ENCODE results near the gene CACNA1I.

DNA sequence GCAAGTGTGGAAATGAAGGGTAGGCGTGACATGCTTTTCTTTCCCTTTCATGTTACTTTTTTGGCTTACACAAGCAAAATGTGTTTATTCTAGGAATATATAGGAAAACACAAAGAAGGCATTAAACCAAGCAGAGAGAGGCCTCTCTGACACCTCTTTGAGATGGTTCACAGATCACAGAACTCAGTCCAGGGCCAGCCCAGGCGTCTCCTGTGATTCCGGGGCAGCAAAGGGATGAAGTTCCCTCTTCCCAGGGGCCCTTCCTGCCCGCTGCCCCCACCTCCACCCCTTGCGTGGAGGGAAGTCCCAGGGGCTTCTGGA, 78.0 kb downstream of the CACNA1I start:
- TF ChIP-seq ZNF274 (IDR thresholded peaks at IDR 0.05; ENCODE audit: low read length) (no peak), ZNF274 (tag by site-specific recombination; IDR thresholded peaks at IDR 0.05; ENCODE audit: borderline replicate concordance) (no peak), ZBTB17 (tag by site-specific recombination; IDR thresholded peaks at IDR 0.05) (no peak), ZNF16 (tag by site-specific recombination; IDR thresholded peaks at IDR 0.05; ENCODE audit: low read depth) (no peak), ZNF549 (tag by site-specific recombination; IDR thresholded peaks at IDR 0.05) (no peak)
- TF ChIP-seq, protein P1, sequence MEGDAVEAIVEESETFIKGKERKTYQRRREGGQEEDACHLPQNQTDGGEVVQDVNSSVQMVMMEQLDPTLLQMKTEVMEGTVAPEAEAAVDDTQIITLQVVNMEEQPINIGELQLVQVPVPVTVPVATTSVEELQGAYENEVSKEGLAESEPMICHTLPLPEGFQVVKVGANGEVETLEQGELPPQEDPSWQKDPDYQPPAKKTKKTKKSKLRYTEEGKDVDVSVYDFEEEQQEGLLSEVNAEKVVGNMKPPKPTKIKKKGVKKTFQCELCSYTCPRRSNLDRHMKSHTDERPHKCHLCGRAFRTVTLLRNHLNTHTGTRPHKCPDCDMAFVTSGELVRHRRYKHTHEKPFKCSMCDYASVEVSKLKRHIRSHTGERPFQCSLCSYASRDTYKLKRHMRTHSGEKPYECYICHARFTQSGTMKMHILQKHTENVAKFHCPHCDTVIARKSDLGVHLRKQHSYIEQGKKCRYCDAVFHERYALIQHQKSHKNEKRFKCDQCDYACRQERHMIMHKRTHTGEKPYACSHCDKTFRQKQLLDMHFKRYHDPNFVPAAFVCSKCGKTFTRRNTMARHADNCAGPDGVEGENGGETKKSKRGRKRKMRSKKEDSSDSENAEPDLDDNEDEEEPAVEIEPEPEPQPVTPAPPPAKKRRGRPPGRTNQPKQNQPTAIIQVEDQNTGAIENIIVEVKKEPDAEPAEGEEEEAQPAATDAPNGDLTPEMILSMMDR (tag by site-specific recombination; IDR thresholded peaks at IDR 0.05): no peak
- TF ChIP-seq, protein P2, sequence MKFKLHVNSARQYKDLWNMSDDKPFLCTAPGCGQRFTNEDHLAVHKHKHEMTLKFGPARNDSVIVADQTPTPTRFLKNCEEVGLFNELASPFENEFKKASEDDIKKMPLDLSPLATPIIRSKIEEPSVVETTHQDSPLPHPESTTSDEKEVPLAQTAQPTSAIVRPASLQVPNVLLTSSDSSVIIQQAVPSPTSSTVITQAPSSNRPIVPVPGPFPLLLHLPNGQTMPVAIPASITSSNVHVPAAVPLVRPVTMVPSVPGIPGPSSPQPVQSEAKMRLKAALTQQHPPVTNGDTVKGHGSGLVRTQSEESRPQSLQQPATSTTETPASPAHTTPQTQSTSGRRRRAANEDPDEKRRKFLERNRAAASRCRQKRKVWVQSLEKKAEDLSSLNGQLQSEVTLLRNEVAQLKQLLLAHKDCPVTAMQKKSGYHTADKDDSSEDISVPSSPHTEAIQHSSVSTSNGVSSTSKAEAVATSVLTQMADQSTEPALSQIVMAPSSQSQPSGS (tag by site-specific recombination; IDR thresholded peaks at IDR 0.05; ENCODE audit: low read depth): no peak

Data from HEK293 (cell line).